MG63 (cell line): ENCODE data around the gene SCUBE2. TPM values are rescaled to one million over a fixed set of nuclear protein-coding genes. Genes with fewer than 3 reads are reported as not detected.
"Not testable (repeated sequence)": the region's sequence is repeated elsewhere in the genome, so short reads cannot be mapped to it uniquely, and the experiment has no call there.

ENCODE experiments used
- DNase-seq: peaks from one replicate; pipeline ENCODE4 v3.0.0-alpha.2; 2020
- H3K27me3 ChIP-seq: fragments of 250-450 bp; sonication (Bioruptor Pico); 2 replicates; pipeline ENCODE4 v1.5.1; 2020; ENCODE audit warnings: mild to moderate bottlenecking, moderate library complexity
- H3K36me3 ChIP-seq: fragments of 250-450 bp; sonication (Bioruptor Pico); 2 replicates; pipeline ENCODE4 v1.5.1; 2020; ENCODE audit warnings: mild to moderate bottlenecking, moderate library complexity
- H3K4me3 ChIP-seq: fragments of 250-450 bp; sonication (Bioruptor Pico); 2 replicates; pipeline ENCODE4 v1.5.1; 2020; ENCODE audit warnings: mild to moderate bottlenecking, moderate library complexity
- H3K9me3 ChIP-seq: fragments of 250-450 bp; sonication (Bioruptor Pico); 2 replicates; pipeline ENCODE4 v1.5.1; 2020; ENCODE audit warnings: mild to moderate bottlenecking, moderate library complexity
- total RNA-seq: library from RNA; depleted of rRNA; stranded (reverse); fragments of >200 nt; shearing (Covaris generic); gene quantifications from 2 replicates; pipeline ENCODE4 v1.2.3, GENCODE V29; 2014; ENCODE audit warnings: low replicate concordance

Gene SCUBE2
- total RNA-seq, 1 experiment from 2014 or later = 0.59 TPM

GRCh38 chr11:9120664-9121468, 29.5 kb upstream of the SCUBE2 start:
- no peaks in the 10 kb centered on the region for H3K27me3 ChIP-seq
- no peak overlapping the region for H3K4me3 ChIP-seq
- H3K9me3 ChIP-seq = peaks cover 10% of the 10 kb centered on the region; the same call in 1 of the 2 replicates
- H3K36me3 ChIP-seq = 0 out of 2 replicates have a peak, but pooled peaks cover 2% of the 10 kb centered on the region
- DNase-seq = no peak

- peaks cover 6% of the 10 kb centered on the region for H3K9me3 ChIP-seq
- no peak overlapping the region for H3K4me3 ChIP-seq
- DNase-seq = no peak
- no peaks in the 10 kb centered on the region for H3K27me3 ChIP-seq
- H3K36me3 ChIP-seq = 0 out of 2 replicates have a peak, but pooled peaks cover 2% of the 10 kb centered on the region
These were observed 26.9 kb upstream of the SCUBE2 start for GRCh38 chr11:9118277-9118676.

- Histone ChIP-seq H3K4me3 (no peak overlapping the region), H3K9me3 (peaks cover 3% of the 10 kb centered on the region), H3K36me3 (0 out of 2 replicates have a peak, but pooled peaks cover 2% of the 10 kb centered on the region), H3K27me3 (no peaks in the 10 kb centered on the region)
- no peak for DNase-seq
These were observed 20.7 kb upstream of the SCUBE2 start for GRCh38 chr11:9112075-9112474.

GRCh38 chr11:9109858-9110731, 18.7 kb upstream of the SCUBE2 start:
- H3K27me3 ChIP-seq = no peaks in the 10 kb centered on the region
- DNase-seq = no peak
- H3K9me3 ChIP-seq = peaks cover 3% of the 10 kb centered on the region
- H3K36me3 ChIP-seq = no peaks in the 10 kb centered on the region
- no peak overlapping the region for H3K4me3 ChIP-seq

- H3K27me3 ChIP-seq = no peaks in the 10 kb centered on the region
- no peaks in the 10 kb centered on the region for H3K9me3 ChIP-seq
- H3K4me3 ChIP-seq = no peak overlapping the region
- H3K36me3 ChIP-seq = no peaks in the 10 kb centered on the region
- DNase-seq = no peak
These were observed 13.2 kb upstream of the SCUBE2 start for GRCh38 chr11:9104580-9104979.

- Histone ChIP-seq H3K4me3 (no peak overlapping the region), H3K9me3 (no peaks in the 10 kb centered on the region), H3K27me3 (no peaks in the 10 kb centered on the region), H3K36me3 (no peaks in the 10 kb centered on the region)
- DNase-seq = no peak
These were observed 12.3 kb upstream of the SCUBE2 start for GRCh38 chr11:9103542-9104276.

GRCh38 chr11:9099617-9100016, 8.2 kb upstream of the SCUBE2 start:
- no peaks in the 10 kb centered on the region for H3K36me3 ChIP-seq
- H3K27me3 ChIP-seq = no peaks in the 10 kb centered on the region
- H3K9me3 ChIP-seq = no peaks in the 10 kb centered on the region
- H3K4me3 ChIP-seq = no peak overlapping the region
- DNase-seq = no peak

GRCh38 chr11:9098455-9098854, 7.1 kb upstream of the SCUBE2 start:
- not testable (repeated sequence) for H3K9me3 ChIP-seq, H3K27me3 ChIP-seq, H3K36me3 ChIP-seq, DNase-seq, H3K4me3 ChIP-seq

GRCh38 chr11:9097186-9097943, 6.0 kb upstream of the SCUBE2 start:
- not testable (repeated sequence) for H3K36me3 ChIP-seq, H3K9me3 ChIP-seq, H3K27me3 ChIP-seq, DNase-seq, H3K4me3 ChIP-seq

GRCh38 chr11:9096427-9096826, 5.0 kb upstream of the SCUBE2 start:
- Histone ChIP-seq H3K36me3 (no peaks in the 10 kb centered on the region), H3K9me3 (no peaks in the 10 kb centered on the region), H3K27me3 (no peaks in the 10 kb centered on the region), H3K4me3 (no peak overlapping the region)
- no peak for DNase-seq

- H3K9me3 ChIP-seq = no peaks in the 10 kb centered on the region
- DNase-seq = no peak
- H3K4me3 ChIP-seq = no peak overlapping the region
- H3K27me3 ChIP-seq = no peaks in the 10 kb centered on the region
- no peaks in the 10 kb centered on the region for H3K36me3 ChIP-seq
These were observed 4.0 kb upstream of the SCUBE2 start for GRCh38 chr11:9095421-9095820.

- no peak for DNase-seq
- H3K27me3 ChIP-seq = no peaks in the 10 kb centered on the region
- H3K36me3 ChIP-seq = no peaks in the 10 kb centered on the region
These were observed 3.0 kb upstream of the SCUBE2 start for GRCh38 chr11:9094420-9094819.

GRCh38 chr11:9092853-9093778, 1.7 kb upstream of the SCUBE2 start:
- no peak for DNase-seq
- Histone ChIP-seq H3K27me3 (no peaks in the 10 kb centered on the region), H3K36me3 (no peaks in the 10 kb centered on the region), H3K4me3 (no peak overlapping the region), H3K9me3 (no peaks in the 10 kb centered on the region)

More at GRCh38 chr11:9094420-9094819, 3.0 kb upstream of the SCUBE2 start:
- Histone ChIP-seq H3K4me3 (no peak overlapping the region), H3K9me3 (no peaks in the 10 kb centered on the region)

- H3K4me3 ChIP-seq = no peak overlapping the region
- no peak for DNase-seq
- H3K27me3 ChIP-seq = no peaks in the 10 kb centered on the region
- H3K9me3 ChIP-seq = no peaks in the 10 kb centered on the region
- H3K36me3 ChIP-seq = no peaks in the 10 kb centered on the region
These were observed 673 bp upstream of the SCUBE2 start for GRCh38 chr11:9092072-9092471.

GRCh38 chr11:9090488-9091043, 833 bp downstream of the SCUBE2 start:
- Histone ChIP-seq H3K4me3 (no peak overlapping the region), H3K27me3 (no peaks in the 10 kb centered on the region), H3K36me3 (no peaks in the 10 kb centered on the region), H3K9me3 (no peaks in the 10 kb centered on the region)
- DNase-seq = no peak
